Measurements from ENCODE around the gene TNFRSF8.
A peak's percentile ranks its signal among the peaks of the same experiment; 100 is the strongest.

Gene TNFRSF8

DNA sequence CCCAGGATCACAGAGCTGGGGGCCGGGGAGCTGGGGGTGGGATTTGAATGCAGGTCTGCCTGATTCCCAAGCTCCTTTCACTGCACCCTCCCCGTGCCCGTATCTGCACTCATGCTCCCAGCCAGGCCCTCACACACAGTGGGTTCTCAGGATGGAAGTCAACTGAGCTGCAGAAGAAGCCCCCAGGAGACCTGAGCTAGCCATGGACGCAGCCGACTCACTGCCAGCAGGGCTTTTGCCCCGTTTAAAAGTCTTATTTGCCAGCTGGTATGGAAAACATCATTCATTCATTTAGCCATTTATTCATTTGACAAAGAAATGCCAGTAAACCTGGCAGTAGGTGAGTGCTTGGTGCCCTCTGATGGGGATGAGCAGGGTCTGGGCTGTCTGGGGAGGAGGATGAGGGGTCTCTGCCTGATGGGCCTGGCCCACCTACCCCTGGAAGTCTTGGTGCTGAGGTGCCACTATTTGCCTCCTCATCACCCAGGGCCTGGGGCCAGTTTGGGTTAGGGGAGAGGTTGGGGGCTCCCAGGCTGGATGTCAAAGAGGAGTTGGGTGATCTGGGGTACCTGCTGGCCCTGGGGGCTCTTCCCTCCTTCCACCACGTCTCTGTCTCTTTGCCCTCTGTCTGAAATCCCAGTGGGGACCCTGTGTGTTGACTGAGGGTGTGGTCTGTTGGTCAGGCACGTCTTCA is 106.5 kb downstream of the TNFRSF8 start:
- TF ChIP-seq, protein P1, sequence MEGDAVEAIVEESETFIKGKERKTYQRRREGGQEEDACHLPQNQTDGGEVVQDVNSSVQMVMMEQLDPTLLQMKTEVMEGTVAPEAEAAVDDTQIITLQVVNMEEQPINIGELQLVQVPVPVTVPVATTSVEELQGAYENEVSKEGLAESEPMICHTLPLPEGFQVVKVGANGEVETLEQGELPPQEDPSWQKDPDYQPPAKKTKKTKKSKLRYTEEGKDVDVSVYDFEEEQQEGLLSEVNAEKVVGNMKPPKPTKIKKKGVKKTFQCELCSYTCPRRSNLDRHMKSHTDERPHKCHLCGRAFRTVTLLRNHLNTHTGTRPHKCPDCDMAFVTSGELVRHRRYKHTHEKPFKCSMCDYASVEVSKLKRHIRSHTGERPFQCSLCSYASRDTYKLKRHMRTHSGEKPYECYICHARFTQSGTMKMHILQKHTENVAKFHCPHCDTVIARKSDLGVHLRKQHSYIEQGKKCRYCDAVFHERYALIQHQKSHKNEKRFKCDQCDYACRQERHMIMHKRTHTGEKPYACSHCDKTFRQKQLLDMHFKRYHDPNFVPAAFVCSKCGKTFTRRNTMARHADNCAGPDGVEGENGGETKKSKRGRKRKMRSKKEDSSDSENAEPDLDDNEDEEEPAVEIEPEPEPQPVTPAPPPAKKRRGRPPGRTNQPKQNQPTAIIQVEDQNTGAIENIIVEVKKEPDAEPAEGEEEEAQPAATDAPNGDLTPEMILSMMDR (IDR thresholded peaks at IDR 0.05): no peak
- peaks cover 89 to 90% of the 10 kb centered on the region in 2 experiments for H3K4me1 ChIP-seq (ENCODE audit: control insufficient read depth in 1 of 2, insufficient read depth in 1 of 2, low read depth in 1 of 2, low read length in 1 of 2)
- H3K9me3 ChIP-seq: no peaks in the 10 kb centered on the region
- H3K36me3 ChIP-seq: peaks cover 36% of the 10 kb centered on the region
- H3K4me3 ChIP-seq (ENCODE audit: low read depth in 1 of 2, low read length in 1 of 2): peak overlapping the region; percentile 87 to 97
- no peaks in the 10 kb centered on the region for H3K27me3 ChIP-seq
- H3K27ac ChIP-seq: peak overlapping the region; percentile 97

DNA sequence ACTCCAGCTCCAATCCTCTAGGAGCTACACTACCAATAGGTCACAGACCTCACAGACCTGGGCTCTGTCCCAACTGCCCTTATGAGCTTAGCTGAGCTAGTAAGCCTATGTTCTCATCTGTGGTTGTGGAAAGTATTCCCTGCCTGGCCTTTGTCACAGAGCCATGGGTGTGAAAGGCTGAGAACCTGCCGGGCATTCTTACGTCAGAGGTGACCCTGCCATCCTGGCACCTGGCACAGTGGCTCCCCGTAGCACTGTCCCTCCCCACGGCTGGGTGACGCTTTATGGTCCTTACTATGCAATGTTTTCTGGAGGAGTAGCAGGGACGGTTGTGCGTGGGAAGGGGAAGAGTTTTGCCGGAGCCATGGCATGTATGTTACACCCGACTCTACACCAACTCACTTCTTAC is 107.2 kb downstream of the TNFRSF8 start:
- TF ChIP-seq, protein P1 (IDR thresholded peaks at IDR 0.05): no peak
- H3K27me3 ChIP-seq: no peaks in the 10 kb centered on the region
- H3K36me3 ChIP-seq: peaks cover 40% of the 10 kb centered on the region
- peaks cover 89 to 90% of the 10 kb centered on the region in 2 experiments for H3K4me1 ChIP-seq (ENCODE audit: control insufficient read depth in 1 of 2, insufficient read depth in 1 of 2, low read depth in 1 of 2, low read length in 1 of 2)
- peak overlapping the region; percentile 97 for H3K27ac ChIP-seq
- no peaks in the 10 kb centered on the region for H3K9me3 ChIP-seq
- H3K4me3 ChIP-seq (ENCODE audit: low read depth in 1 of 2, low read length in 1 of 2): peak overlapping the region; percentile 87 to 97

DNA sequence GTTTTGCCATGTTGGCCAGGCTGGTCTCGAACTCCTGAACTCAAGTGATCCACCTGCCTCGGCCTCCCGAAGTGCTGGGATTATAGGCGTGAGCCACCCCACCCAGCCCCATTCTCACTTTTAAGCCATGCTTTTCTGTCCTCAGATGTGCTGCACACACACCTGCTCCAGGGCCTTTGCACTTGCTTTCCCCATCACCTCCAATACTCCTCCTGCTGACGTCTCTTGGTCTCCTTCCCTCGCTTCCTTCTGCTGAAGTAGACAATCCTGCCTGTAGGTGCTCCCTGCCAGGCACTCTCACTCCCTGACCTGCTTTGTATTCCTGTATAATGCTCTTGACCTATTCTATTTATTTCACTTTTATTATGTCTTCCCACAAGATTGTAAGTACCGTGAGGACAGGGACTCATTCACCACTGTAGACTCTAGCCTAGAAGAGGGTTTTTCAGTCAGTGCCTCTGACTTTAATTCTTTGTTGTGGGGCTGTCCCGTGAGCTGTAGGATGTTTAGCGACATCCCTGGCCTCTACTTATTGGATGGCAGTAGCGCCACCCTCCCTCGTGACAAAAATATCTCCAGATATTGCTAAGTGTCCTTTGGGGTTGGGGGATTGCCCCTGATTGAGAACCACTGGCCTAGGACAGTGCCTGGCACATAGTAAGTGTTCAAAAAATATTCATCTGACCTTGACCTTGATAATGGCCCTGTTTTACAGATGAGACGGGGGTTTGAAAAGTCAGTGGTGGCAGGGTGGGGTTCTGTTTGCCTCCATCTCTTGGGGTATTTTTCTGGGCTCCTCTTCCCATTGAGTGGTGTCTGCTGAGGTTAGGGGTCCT is 108.3 kb downstream of the TNFRSF8 start:
- Histone ChIP-seq H3K4me1 (ENCODE audit: control insufficient read depth in 1 of 2, insufficient read depth in 1 of 2, low read depth in 1 of 2, low read length in 1 of 2) (peaks cover 89 to 90% of the 10 kb centered on the region in 2 experiments), H3K27me3 (no peaks in the 10 kb centered on the region), H3K27ac (peak overlapping the region; percentile 97), H3K9me3 (no peaks in the 10 kb centered on the region), H3K4me3 (ENCODE audit: low read depth in 1 of 2, low read length in 1 of 2) (peak overlapping the region; percentile 54 to 58), H3K36me3 (peaks cover 40% of the 10 kb centered on the region)
- TF ChIP-seq, protein P1 (IDR thresholded peaks at IDR 0.05): no peak

DNA sequence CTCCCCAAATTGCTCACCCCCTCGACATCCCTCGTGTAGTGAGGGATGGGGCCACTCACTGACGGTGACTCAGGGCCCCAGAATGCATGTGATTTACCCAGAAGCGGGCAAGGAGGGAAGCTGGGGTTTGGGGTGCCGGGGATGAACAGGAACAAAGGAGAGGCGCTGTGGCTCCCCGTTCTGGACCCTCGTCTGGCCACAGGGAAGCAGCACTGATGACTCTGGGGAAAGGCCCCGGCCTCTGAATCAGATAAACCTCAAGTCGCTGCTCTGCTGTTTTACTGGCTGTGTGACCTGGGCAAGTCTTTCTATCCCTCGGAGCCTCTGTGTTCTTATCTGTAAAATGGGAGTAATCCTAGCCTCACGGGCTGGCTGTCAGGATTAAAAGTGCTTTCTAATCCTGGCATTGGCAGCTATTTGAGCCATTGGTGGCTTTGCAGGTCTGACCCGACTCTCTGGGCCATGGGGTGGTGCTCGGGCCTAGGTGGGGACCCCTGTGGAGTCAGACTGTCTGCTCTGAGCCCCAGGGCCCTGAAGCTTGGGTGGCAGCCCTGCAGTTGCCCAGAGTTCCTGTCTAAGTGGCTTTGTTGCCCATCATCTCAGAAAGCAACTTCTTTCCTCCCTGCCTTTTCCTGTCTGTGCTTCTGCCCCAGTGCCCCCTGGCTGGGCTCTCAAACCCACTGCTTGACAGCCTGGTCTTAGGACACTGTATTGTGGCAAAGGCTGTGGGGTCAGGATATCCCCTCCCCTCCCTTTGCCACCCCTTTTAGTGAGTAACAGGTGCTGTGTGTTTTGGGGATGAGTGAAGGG is 109.1 kb downstream of the TNFRSF8 start:
- Histone ChIP-seq H3K4me1 (ENCODE audit: control insufficient read depth in 1 of 2, insufficient read depth in 1 of 2, low read depth in 1 of 2, low read length in 1 of 2) (peaks cover 92 to 95% of the 10 kb centered on the region in 2 experiments), H3K27me3 (no peaks in the 10 kb centered on the region), H3K27ac (peak overlapping the region; percentile 97), H3K36me3 (peaks cover 49% of the 10 kb centered on the region), H3K4me3 (ENCODE audit: low read depth in 1 of 2, low read length in 1 of 2) (peak overlapping the region; percentile 54 to 58), H3K9me3 (no peaks in the 10 kb centered on the region)
- TF ChIP-seq, protein P1 (IDR thresholded peaks at IDR 0.05): peak; percentile 27

DNA sequence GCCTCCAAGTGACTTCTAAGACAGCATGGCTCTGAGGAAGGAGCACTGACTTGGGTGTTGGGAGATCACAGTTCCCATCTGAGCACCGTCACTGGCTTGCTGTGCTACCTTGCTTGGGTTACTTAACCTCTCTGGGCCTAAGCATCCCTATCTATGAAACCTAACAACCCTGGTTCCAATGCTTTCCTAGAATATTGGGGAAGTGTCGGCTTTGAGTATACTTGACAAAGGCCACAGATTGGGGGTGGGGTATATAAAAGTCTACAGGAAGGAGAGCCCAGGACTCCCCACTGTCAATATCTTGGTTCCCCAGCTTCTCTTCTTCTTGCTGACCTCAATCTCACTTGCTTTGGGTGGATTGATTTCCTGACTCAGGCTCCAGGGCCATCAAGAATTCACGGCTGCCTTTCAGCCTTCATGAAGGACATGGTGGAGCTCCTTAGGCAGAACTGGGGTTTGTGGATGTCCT is 110.0 kb downstream of the TNFRSF8 start:
- H3K27me3 ChIP-seq: no peaks in the 10 kb centered on the region
- peak overlapping the region; percentile 54 to 58 for H3K4me3 ChIP-seq (ENCODE audit: low read depth in 1 of 2, low read length in 1 of 2)
- H3K36me3 ChIP-seq: peaks cover 56% of the 10 kb centered on the region
- H3K27ac ChIP-seq: peak overlapping the region; percentile 97
- no peaks in the 10 kb centered on the region for H3K9me3 ChIP-seq
- TF ChIP-seq, protein P1 (IDR thresholded peaks at IDR 0.05): no peak
- H3K4me1 ChIP-seq (ENCODE audit: control insufficient read depth in 1 of 2, insufficient read depth in 1 of 2, low read depth in 1 of 2, low read length in 1 of 2): peaks cover 98 to 100% of the 10 kb centered on the region in 2 experiments
